Fibroblast of villous mesenchyme (primary cell): ENCODE data around the gene NUPR1. TPM values are rescaled to one million over a fixed set of nuclear protein-coding genes. Genes with fewer than 3 reads are reported as not detected.

ENCODE experiments used
- DNase-seq: peaks from one replicate; pipeline ENCODE4 v3.0.0-alpha.2; 2010; ENCODE audit warnings: low read depth
- H3K4me3 ChIP-seq: 2 replicates; pipeline ENCODE4 v1.5.1; 2011; ENCODE audit warnings: low read depth, mild to moderate bottlenecking, low read length
- CTCF ChIP-seq: IDR thresholded peaks from 2 replicates; pipeline ENCODE4 v1.5.1; 2012; ENCODE audit warnings: low read depth, mild to moderate bottlenecking, low read length; ENCODE audit not compliant: insufficient read depth
- total RNA-seq: library from RNA; depleted of rRNA; stranded (reverse); fragments of >200 nt; gene quantifications from 2 replicates; pipeline ENCODE4 v1.2.3, GENCODE V29; 2012

NUPR1 gene
- total RNA-seq, 1 donor: 8.2 TPM

GRCh38 chr16:28544998-28545397 lies 6.2 kb upstream of the NUPR1 start:
- H3K4me3 ChIP-seq: no peak overlapping the region
- DNase-seq: no peak
- no peak for TF ChIP-seq CTCF

DNA sequence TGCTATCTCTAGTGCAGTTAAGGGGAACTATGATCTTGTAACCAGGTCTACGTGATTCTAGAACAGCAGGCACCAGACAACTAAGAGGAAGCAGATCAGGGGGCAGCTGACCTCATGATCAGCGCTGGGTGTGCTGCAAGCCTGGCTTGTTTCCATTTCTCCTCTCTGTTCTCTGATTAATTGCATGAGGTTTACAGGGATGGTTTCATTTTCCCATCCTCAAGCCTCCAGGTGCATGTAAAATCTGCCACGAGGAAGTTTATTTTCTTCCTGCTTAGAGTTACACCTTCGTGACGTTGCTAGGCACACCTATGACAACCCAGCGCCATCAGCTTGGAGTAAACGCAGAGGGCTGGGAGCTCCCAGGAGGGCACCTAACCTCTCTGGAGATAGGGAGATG lies 4.3 kb upstream of the NUPR1 start:
- no peak for TF ChIP-seq CTCF
- DNase-seq: peak; percentile 30
- H3K4me3 ChIP-seq: no peak overlapping the region

GRCh38 chr16:28542646-28543045 lies 3.9 kb upstream of the NUPR1 start:
- no peak overlapping the region for H3K4me3 ChIP-seq
- no peak for DNase-seq
- no peak for TF ChIP-seq CTCF

- H3K4me3 ChIP-seq: no peak overlapping the region
- no peak for TF ChIP-seq CTCF
- no peak for DNase-seq
Measured at GRCh38 chr16:28540346-28540745, 1.6 kb upstream of the NUPR1 start.

DNA sequence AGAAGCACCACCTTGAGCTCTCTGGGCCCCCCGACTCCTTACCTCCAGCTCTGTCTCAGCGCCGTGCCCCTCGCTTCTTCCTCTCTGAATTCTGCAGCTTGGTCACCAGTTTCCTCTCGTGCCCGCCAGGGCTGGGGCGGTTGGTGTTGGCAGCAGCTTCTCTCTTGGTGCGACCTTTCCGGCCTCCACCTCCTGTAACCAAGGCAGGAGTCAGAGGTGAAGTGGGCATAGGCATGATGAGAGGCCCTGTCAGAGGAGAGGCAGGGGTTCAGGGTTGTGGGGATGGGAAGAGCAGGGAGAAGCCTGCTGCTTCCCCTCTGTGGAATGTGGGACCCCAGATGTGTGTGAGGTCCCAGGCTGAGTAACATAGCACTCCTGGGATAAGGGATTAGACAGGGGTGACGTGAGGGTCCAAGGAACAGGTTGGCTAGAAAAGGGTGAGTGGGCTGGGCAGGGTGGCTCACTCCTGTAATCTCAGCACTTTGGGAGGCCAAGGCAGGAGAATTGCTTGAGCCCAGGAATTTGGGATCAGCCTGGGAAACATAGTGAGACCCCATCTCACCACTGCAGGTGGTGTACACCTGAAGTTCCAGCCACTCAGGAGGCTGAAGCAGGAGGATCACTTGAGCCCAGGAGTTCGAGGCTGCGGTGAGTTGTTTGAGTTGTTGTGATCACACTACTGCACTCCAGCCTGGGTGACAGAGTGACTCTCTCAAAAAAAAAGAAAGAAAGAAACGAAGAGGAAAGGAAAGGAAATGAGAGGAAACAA lies 626 bp downstream of the NUPR1 start:
- TF ChIP-seq CTCF: no peak
- peak overlapping the region; percentile 78 for H3K4me3 ChIP-seq
- no peak for DNase-seq

DNA sequence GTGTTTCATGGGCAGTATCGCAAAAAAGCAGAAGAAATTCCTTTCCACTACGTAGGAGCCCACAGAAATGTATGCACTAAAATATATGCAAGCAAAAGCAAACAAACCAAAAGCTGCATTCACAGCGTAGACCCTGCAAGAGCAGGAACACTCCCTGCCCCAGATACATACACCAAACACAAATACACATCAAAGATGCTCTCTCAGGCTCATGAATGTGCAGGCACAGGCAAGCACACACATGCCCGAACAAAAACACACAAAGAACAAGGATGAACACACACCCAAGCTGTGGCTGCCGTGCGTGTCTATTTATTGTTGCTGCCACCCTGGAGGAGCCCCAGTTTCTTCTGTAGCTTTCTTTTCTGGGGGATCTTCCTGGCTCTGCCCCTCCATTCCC lies 1.7 kb downstream of the NUPR1 start:
- no peak for TF ChIP-seq CTCF
- H3K4me3 ChIP-seq: peak overlapping the region; percentile 78
- no peak for DNase-seq
